Measurements from ENCODE around the gene TNRC6C.

The TNRC6C gene

DNA sequence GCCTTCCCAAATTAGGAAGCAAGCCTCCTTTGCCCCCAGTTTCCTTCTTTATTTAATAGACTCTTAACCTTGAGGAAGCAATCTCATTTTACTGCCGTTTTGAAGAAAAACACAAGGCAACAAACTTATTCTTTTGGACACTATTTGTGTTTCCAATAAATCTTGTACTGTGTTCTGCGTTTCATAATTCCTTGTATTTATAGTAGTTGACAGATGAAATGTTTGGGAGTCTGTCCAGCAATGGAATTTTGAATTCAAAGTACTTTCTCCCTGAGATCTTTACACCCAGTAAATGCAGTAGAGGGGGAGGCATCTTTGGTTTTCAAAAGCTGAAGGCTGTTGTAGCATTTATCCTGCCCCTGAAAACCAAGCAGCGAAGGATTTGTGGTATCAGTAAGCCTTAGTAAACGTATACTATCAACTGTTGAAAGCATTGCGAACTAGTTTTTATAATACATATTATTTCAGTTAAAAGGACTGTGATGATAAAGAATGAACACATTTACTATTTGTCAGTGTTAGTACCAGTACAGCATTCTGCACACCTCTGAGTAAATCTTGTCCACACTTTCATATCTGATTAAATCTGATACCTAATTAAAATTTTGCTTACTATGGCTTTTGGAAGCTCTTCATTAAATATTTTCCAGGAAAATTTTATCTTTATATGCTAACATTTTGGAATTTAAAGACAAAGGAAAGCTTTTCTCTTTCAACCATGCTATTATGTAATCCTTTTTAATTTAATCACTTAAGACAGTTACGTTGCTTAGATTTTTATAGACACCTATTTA is 83.1 kb downstream of the TNRC6C start:
- no peak for DNase-seq (ENCODE audit: low spot score)
- TF ChIP-seq, protein P1, sequence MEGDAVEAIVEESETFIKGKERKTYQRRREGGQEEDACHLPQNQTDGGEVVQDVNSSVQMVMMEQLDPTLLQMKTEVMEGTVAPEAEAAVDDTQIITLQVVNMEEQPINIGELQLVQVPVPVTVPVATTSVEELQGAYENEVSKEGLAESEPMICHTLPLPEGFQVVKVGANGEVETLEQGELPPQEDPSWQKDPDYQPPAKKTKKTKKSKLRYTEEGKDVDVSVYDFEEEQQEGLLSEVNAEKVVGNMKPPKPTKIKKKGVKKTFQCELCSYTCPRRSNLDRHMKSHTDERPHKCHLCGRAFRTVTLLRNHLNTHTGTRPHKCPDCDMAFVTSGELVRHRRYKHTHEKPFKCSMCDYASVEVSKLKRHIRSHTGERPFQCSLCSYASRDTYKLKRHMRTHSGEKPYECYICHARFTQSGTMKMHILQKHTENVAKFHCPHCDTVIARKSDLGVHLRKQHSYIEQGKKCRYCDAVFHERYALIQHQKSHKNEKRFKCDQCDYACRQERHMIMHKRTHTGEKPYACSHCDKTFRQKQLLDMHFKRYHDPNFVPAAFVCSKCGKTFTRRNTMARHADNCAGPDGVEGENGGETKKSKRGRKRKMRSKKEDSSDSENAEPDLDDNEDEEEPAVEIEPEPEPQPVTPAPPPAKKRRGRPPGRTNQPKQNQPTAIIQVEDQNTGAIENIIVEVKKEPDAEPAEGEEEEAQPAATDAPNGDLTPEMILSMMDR (IDR thresholded peaks at IDR 0.05; ENCODE audit: extremely low read depth, missing control alignments) = no peak

GRCh38 chr17:78042542-78042941 is 84.0 kb downstream of the TNRC6C start:
- TF ChIP-seq, protein P1 (IDR thresholded peaks at IDR 0.05; ENCODE audit: extremely low read depth, missing control alignments) = no peak
- DNase-seq (ENCODE audit: low spot score) = no peak

GRCh38 chr17:78043031-78043430 is 84.5 kb downstream of the TNRC6C start:
- TF ChIP-seq, protein P1 (IDR thresholded peaks at IDR 0.05; ENCODE audit: extremely low read depth, missing control alignments) = no peak
- DNase-seq (ENCODE audit: low spot score) = no peak

GRCh38 chr17:78044280-78044835 is 85.9 kb downstream of the TNRC6C start:
- TF ChIP-seq, protein P1 (IDR thresholded peaks at IDR 0.05; ENCODE audit: extremely low read depth, missing control alignments) = no peak
- no peak for DNase-seq (ENCODE audit: low spot score)

DNA sequence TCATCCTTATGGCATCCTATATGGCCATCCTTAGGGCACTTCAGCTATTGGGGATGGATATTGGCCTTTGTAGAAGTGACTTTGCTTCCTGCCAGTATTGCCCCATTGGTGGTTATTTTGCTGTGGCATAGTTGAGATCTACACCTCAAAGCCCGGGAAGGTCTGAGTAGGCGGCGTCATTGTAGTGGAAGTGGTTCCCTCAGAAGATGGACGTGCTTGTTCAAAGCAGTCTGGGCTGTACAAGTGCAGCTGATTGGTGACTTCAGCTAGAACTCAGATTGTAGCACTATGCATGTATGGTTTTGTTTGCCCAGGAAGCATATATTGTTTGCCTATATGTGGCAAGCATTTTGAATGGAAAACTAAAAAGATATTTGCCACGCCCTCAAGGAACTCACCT is 86.8 kb downstream of the TNRC6C start:
- DNase-seq (ENCODE audit: low spot score) = no peak
- TF ChIP-seq, protein P1 (IDR thresholded peaks at IDR 0.05; ENCODE audit: extremely low read depth, missing control alignments) = no peak

DNA sequence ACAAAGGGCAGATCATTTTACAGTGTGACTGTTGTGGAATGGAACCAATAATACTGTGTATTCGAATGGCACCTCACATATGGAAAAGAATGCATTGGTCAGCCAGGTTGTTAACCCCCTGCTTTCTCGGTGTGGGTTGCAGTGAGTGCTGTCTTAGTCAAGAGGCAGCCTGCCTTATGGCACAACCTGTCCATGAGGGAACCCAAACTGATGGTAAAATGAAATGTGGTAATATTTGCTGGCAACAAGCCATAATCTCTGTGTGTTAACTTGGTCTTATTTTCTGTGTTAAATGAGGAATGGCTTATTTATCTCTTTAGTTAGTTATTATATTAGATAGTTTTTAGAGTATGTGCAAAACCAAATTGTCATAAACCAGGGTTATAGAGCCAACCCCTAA is 88.4 kb downstream of the TNRC6C start:
- no peak for DNase-seq (ENCODE audit: low spot score)

More for the DNA sequence above, 88.4 kb downstream of the TNRC6C start:
- TF ChIP-seq, protein P1 (IDR thresholded peaks at IDR 0.05; ENCODE audit: extremely low read depth, missing control alignments) = no peak

All from GM20000 (cell line).